ENCODE data around the gene CBX3.
A peak's percentile ranks its signal among the peaks of the same experiment; 100 is the strongest.
"Not testable (repeated sequence)": the region's sequence is repeated elsewhere in the genome, so short reads cannot be mapped to it uniquely, and the experiment has no call there.

CBX3 gene

GRCh38 chr7:26201247-26202018 lies at the start of gene CBX3:
CBX3 (plus strand) TSS chr7:26201745; CDS start chr7:26202999, 1,254 bp downstream.
- peak; percentile 93 for DNase-seq

- peak; percentile 85 to 90 for DNase-seq
Measured at GRCh38 chr7:26151953-26152781, 49.4 kb upstream of the CBX3 start, which contains the start of gene NFE2L3. NFE2L3 (plus strand) TSS chr7:26152198; CDS start chr7:26152499, 301 bp downstream.

DNA sequence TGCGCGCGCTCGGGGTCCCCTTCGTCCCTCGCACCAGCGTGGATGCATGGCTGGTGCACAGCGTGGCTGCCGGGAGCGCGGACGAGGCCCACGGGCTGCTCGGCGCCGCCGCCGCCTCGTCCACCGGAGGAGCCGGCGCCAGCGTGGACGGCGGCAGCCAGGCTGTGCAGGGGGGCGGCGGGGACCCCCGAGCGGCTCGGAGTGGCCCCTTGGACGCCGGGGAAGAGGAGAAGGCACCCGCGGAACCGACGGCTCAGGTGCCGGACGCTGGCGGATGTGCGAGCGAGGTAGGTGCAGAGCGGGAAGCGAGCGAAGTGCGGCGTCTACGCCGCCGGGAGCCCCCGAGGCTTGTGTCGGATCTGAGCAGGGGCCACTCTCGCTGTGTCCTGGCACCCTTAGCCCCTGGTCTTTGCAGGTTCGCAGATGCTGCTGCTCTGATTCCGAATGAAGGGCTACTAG lies 48.7 kb upstream of the CBX3 start:
- peak; percentile 24 to 42 for DNase-seq

DNA sequence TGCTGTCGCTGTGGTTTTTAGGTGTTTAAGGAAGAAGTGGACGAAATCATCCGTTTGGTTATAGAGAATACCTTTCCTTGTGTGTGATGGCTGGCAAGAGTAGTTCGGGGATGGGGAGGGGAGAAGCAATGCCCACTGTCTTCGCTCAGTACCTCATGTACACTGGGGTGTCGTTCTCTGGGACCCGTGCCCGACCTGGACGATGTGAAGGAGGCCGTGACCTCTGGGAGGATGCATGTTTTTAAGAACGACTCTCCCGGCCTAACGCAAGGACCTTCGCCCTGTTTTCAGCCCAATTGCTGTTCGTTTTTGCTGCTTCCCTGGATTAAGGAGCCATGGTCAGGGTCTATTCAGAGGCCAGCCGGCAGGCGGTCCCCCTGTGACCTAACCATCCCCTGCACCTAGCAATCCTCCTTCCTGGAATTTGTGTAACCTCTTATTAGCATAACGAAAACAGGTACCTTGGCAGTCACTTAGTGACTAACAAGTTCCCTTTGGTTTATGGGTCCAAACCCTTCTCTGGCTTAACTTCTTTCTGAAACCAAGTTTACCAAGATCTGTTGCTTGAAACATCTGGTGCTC lies 48.2 kb upstream of the CBX3 start:
- DNase-seq = peak in 1 of 2 donors; percentile 46

DNA sequence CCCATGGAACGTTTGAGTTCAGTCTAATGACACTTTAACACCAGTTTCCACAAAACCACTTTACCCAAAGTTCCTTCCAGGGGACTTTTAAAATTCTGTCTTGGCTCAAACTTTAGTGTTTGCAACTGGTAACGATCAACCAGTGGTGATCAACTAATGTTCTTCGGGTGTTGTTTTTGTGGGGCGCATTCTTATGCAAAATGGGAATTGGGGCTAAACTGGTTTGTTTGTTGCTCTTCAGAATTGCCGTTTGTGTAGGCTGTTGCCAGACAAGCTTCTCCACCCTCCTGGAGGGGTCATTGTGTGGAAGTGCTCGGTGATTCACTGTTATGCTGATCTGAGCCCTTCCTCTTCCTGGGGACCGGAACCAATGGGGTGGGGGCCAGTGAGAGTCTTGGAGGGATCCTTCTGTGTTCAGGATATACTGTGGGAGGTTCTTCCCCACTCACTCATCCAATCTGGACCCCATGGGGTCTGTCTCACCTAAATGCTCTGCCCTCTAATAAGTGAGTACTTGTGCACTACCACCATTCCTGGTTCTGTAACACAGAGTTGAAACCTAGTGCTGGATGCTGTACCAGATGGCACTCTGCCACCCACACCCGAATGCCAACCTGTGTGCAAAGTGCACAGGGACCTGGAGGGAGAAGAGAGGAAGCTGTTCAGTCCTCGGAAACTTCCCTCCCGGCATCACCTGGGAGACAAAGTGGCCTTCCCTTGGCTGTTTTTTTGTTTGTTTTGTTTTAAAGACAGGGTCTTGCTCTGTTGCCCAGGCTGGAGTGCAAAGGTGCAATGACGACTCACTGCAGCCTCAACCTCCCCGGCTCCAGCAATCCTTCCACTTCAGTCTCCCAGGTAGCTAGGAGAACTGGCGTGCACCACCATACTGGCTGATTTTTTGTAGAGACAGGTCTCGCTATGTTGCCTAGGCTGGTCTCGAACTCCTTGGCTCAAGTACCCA lies 47.4 kb upstream of the CBX3 start:
- DNase-seq = peak; percentile 40 to 55

DNA sequence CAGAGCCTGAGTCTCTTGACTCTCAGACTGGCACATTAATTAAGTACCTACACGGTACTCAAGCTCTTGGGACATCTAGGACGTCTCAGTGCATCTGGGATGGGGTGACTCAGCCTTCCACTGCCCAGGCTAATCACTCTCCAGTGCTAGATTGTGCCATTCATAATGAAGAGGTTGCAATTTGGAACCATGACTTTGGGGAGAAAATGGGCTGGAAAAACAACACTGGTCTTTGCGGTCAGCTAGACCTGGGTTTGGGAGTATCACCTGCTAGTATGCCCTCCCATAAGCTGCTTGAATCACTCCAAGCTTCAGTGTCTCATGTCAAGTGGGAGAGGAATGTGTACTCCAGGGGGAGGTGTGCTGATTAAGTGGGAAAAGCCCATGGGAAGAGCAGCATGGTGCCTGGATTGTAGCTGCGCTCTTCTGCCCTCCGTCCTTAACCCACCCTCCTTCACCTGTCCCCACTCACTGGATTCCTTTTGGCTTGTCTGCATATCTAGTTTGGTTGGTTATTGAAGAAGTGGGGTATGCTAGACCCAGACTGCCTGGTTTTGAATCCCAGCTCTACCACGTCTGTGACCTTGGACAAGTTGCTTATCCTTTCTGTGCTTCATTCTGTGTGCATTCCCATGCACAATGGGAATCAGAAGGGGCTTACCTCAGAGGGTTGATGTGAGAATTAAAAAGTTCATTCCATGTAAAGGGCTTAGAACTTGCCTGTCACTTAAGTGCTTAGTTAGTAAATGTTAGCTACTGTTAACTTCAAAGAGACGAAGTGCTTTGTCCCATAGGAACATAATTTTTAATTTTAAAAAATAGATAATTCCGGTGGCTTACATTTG lies 45.8 kb upstream of the CBX3 start:
- DNase-seq = peak in 1 of 2 donors; percentile 31

GRCh38 chr7:26156451-26157420 lies 44.8 kb upstream of the CBX3 start:
- DNase-seq = peak; percentile 76 to 89

- DNase-seq = no peak
Measured at GRCh38 chr7:26157520-26158105, 43.9 kb upstream of the CBX3 start.

DNA sequence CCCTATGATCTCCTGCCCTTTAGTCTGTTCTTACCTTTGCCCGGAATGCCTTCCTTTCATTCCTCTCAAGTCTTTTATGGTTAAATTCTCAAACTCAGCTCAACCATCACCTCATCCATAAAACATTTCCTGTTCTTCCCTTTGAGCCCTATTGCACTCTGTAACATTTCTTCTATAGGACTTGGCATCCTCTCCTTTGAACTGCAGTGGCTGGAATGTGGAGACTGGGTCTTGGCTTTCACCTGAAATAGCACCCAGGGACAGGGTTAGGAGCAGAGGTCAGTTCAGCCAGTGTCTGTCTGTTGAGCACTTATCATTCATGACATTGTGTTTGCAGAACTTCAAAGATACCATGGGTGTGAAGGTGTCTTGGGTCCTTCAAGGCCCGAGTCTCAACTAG lies 42.3 kb upstream of the CBX3 start:
- no peak for DNase-seq

DNA sequence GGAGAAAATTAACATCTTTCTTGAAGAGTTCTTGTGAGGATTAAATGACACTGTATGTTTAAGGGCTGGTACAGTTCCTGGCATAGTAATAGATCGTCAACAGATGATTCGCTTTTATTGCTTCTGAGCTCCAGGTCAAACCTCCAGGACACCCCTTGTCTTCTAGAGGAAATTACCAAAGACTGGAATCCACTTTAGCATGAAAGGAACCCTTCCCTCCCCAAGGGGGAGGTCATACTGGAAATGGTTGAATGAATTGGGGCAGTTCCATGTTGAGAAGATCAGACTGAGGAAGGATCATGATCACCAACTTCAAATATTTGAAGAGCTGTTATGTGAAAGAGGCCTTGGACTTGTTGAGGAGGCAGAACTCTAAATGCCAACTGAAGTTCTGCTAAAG lies 40.6 kb upstream of the CBX3 start:
- DNase-seq = no peak

GRCh38 chr7:26162431-26162830 lies 39.1 kb upstream of the CBX3 start:
- DNase-seq = no peak

GRCh38 chr7:26163804-26164203 lies 37.7 kb upstream of the CBX3 start:
- not testable (repeated sequence) for DNase-seq

- no peak for DNase-seq
Measured at GRCh38 chr7:26165950-26166683, 35.4 kb upstream of the CBX3 start.

GRCh38 chr7:26166684-26167266 lies 34.8 kb upstream of the CBX3 start:
- peak in 1 of 2 donors; percentile 35 for DNase-seq

- peak; percentile 35 to 70 for DNase-seq
Measured at GRCh38 chr7:26167303-26167934, 34.1 kb upstream of the CBX3 start.

- DNase-seq = no peak
Measured at GRCh38 chr7:26168458-26169023, 33.0 kb upstream of the CBX3 start.

DNA sequence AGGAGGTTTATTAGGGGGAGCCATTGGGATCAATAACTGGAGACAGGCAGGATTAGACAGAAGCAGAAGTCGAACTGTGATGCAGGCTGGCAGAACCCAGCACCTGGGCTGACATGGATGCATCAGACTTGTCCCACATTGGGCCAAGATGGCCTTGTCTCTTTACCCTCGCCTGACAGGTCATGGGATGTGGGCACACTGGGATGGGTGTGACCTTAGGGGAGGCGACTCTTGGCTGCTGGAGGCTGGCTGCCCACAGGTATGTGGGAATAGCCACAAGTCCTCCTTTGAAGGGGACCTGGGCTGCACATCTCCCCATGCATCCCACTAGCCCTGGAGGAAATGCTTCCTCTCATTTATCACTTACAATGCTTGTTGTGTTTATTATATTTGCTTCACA lies 32.3 kb upstream of the CBX3 start:
- no peak for DNase-seq

DNA sequence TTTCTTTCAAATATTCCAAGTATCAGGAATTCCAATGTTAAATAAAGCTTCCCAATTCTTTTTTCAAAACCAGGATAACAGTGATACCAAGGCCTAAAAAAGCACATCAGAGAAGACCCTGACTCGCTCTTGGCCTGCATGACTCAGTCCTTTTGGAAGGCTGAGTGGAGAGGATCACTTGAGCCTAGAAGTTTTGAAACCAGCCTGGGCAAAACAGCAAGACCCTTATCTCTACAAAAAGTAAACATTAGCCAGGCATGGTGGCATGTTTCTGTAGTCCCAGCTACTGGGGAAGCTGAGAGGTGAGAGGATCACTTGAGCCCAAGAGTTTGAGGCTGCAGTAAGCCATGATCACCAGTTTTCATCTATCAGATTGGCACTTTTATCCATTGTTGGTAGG lies 30.9 kb upstream of the CBX3 start:
- DNase-seq = no peak

Measured in CD4-positive, alpha-beta T cell treated with Interferon alpha-2 for 1 hour (primary cell).